ENCODE data around the gene PSMB2. TPM values are rescaled to one million over a fixed set of nuclear protein-coding genes. Genes with fewer than 3 reads are reported as not detected.

The PSMB2 gene
- total RNA-seq, 1 experiment from 2014 or later: 82.6 TPM

DNA sequence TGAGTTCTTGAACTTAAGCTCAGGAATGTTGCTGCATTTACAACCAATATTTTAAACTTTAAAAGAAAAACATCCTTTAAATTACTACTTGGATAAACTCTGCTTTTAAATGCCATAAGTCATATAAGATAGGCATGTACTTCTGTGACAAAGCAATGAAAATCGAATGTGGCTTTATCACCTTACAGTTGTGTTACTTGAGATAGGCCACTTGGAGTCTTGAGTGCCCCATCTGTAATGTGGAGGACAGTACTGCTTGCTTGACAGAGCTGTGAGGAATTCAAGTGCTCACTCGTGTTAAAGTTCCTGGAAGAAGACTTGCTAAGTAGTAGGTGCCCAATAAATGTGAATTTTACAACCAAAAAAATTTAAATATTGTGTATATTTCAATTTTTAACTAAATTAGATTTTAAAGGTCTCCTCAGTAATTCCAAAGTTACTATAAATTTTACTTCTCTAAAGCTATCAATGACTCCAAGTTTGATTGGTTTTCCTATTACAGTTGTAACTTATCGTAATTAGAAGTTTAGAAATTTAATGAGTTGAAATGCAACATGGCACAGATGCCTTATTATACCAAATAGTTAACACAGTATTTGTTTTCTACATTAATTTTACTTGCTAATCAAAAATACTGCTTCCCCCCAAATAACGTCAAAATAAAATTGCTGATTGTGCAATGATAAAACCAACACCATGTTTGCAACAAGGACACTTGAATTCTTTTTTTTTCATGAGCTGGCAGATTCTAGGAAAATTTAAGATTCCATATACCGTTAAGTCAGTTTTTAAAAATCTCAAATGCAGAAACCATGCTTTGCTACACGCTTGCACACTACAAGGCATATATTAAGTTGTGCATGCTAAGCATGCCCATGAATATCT is 21.8 kb downstream of the PSMB2 start:
- CTCF ChIA-PET: interaction anchor here (0.6 to 1.3 kb wide), 5 partner anchors 25 to 107 kb away, joined by 3 to 5 read pairs (median 4); no protein-coding TSS in a partner anchor
- POLR2A ChIA-PET: interaction anchor here (1.4 kb wide), 1 partner anchor 27 kb away, joined by 5 read pairs; no protein-coding TSS in a partner anchor
- no peak overlapping the region for H3K27ac Mint-ChIP-seq (ENCODE audit: low read depth, unreplicated experiment)
- no peaks in the 10 kb centered on the region for H3K27me3 Mint-ChIP-seq (ENCODE audit: insufficient read depth, unreplicated experiment)
- BruUV-seq (replicated peaks): no TSS peak
- H3K36me3 Mint-ChIP-seq (ENCODE audit: insufficient read depth, unreplicated experiment): peaks cover 59% of the 10 kb centered on the region
- DNase-seq (ENCODE audit: unreplicated experiment): no peak
- TF ChIP-seq, protein P1, sequence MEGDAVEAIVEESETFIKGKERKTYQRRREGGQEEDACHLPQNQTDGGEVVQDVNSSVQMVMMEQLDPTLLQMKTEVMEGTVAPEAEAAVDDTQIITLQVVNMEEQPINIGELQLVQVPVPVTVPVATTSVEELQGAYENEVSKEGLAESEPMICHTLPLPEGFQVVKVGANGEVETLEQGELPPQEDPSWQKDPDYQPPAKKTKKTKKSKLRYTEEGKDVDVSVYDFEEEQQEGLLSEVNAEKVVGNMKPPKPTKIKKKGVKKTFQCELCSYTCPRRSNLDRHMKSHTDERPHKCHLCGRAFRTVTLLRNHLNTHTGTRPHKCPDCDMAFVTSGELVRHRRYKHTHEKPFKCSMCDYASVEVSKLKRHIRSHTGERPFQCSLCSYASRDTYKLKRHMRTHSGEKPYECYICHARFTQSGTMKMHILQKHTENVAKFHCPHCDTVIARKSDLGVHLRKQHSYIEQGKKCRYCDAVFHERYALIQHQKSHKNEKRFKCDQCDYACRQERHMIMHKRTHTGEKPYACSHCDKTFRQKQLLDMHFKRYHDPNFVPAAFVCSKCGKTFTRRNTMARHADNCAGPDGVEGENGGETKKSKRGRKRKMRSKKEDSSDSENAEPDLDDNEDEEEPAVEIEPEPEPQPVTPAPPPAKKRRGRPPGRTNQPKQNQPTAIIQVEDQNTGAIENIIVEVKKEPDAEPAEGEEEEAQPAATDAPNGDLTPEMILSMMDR (IDR thresholded peaks at IDR 0.05; ENCODE audit: unreplicated experiment): no peak
- no peaks in the 10 kb centered on the region for H3K9me3 Mint-ChIP-seq (ENCODE audit: unreplicated experiment)
- H3K4me3 Mint-ChIP-seq (ENCODE audit: unreplicated experiment): no peak overlapping the region
- intact Hi-C loops (cut with micrococcal nuclease): no loop called here
- peaks cover 7% of the 10 kb centered on the region for H3K4me1 Mint-ChIP-seq (ENCODE audit: insufficient read depth, unreplicated experiment)

DNA sequence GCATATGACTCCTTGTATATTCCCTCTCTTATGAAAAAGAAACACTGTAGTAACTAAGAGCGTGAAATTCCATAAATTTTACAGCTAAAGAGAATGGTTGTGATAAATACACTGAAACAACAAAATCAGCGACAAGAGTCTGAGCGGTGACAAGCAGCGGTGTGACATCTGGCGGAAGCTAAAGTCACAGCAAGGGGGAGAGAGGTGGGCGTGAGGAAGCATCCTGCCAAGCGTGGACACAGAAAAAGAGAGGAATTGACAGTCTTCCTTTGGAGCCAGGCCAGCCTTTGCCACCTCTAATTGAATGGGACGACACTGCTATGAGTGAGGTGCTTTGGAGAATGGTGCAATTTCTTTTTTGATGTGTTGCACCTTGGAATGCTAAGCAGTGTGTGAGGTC is 25.9 kb downstream of the PSMB2 start:
- no TSS peak for BruUV-seq (replicated peaks)
- peaks cover 7% of the 10 kb centered on the region for H3K4me1 Mint-ChIP-seq (ENCODE audit: insufficient read depth, unreplicated experiment)
- POLR2A ChIA-PET: interaction anchor here (1.6 kb wide), 1 partner anchor 9 kb away, joined by 3 read pairs; no protein-coding TSS in a partner anchor
- peaks cover 56% of the 10 kb centered on the region for H3K36me3 Mint-ChIP-seq (ENCODE audit: insufficient read depth, unreplicated experiment)
- DNase-seq (ENCODE audit: unreplicated experiment): no peak
- H3K4me3 Mint-ChIP-seq (ENCODE audit: unreplicated experiment): no peak overlapping the region
- no peak overlapping the region for H3K27ac Mint-ChIP-seq (ENCODE audit: low read depth, unreplicated experiment)
- H3K9me3 Mint-ChIP-seq (ENCODE audit: unreplicated experiment): no peaks in the 10 kb centered on the region
- no peaks in the 10 kb centered on the region for H3K27me3 Mint-ChIP-seq (ENCODE audit: insufficient read depth, unreplicated experiment)
- TF ChIP-seq, protein P1 (IDR thresholded peaks at IDR 0.05; ENCODE audit: unreplicated experiment): no peak
- CTCF ChIA-PET: interaction anchor here (1.0 to 1.6 kb wide), 2 partner anchors 100 to 112 kb away, joined by 3 to 5 read pairs; no protein-coding TSS in a partner anchor
- intact Hi-C loops (cut with micrococcal nuclease): no loop called here

DNA sequence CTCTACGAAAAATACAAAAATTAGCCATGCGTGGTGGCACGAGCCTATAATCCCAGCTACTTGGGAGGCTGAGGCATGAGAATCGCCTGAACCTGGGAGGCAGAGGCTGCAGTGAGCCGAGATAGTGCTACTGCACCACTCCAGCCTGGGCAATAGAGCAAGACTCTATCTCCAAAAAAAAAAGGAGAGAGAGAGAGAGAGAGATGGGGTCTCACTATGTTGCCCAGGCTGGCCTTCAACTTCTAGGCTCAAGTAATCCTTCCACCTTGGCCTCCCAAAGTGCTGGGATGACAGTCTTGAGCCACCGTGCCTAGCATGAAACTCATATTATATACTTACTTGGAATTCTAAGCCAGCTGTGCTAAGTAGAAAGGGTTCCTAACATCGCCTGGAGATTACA is 29.7 kb downstream of the PSMB2 start:
- H3K27ac Mint-ChIP-seq (ENCODE audit: low read depth, unreplicated experiment): no peak overlapping the region
- CTCF ChIA-PET: interaction anchor here (0.6 to 0.7 kb wide), 2 partner anchors 89 to 104 kb away, joined by 3 read pairs; no protein-coding TSS in a partner anchor

DNA sequence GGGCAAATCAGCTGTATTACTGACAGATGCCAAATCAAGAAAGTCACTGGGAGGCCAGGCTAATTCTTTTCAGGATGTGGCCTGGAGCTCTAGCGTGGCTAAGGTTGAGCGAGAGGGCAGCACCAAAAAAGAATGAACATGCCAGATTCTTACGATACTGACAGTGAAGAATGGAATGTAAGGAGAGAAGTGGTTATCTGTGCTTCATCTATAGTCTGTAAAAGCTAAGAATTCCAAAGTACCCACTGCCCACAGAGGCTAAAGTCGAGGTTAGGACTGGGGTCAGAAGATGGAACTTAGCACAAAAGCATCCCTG is 35.5 kb downstream of the PSMB2 start:
- POLR2A ChIA-PET: interaction anchor here (0.7 kb wide), 1 partner anchor 19 kb away, joined by 3 read pairs; no protein-coding TSS in a partner anchor
- peak overlapping the region; percentile 35 for H3K27ac Mint-ChIP-seq (ENCODE audit: low read depth, unreplicated experiment)
- TF ChIP-seq, protein P1 (IDR thresholded peaks at IDR 0.05; ENCODE audit: unreplicated experiment): no peak

More for the DNA sequence above, 29.7 kb downstream of the PSMB2 start:
- Mint-ChIP-seq H3K4me3 (ENCODE audit: unreplicated experiment) (no peak overlapping the region), H3K9me3 (ENCODE audit: unreplicated experiment) (no peaks in the 10 kb centered on the region), H3K27me3 (ENCODE audit: insufficient read depth, unreplicated experiment) (no peaks in the 10 kb centered on the region), H3K4me1 (ENCODE audit: insufficient read depth, unreplicated experiment) (no peaks in the 10 kb centered on the region), H3K36me3 (ENCODE audit: insufficient read depth, unreplicated experiment) (peaks cover 71% of the 10 kb centered on the region)
- TF ChIP-seq, protein P1 (IDR thresholded peaks at IDR 0.05; ENCODE audit: unreplicated experiment): no peak
- DNase-seq (ENCODE audit: unreplicated experiment): no peak
- no TSS peak for BruUV-seq (replicated peaks)
- POLR2A ChIA-PET: no interaction called here
- intact Hi-C loops (cut with micrococcal nuclease): no loop called here

More for the DNA sequence above, 35.5 kb downstream of the PSMB2 start:
- DNase-seq (ENCODE audit: unreplicated experiment): no peak
- Mint-ChIP-seq H3K36me3 (ENCODE audit: insufficient read depth, unreplicated experiment) (peaks cover 76% of the 10 kb centered on the region), H3K27me3 (ENCODE audit: insufficient read depth, unreplicated experiment) (no peaks in the 10 kb centered on the region), H3K4me1 (ENCODE audit: insufficient read depth, unreplicated experiment) (peaks cover 6% of the 10 kb centered on the region), H3K4me3 (ENCODE audit: unreplicated experiment) (no peak overlapping the region), H3K9me3 (ENCODE audit: unreplicated experiment) (no peaks in the 10 kb centered on the region)
- CTCF ChIA-PET: interaction anchor here (0.9 kb wide), 1 partner anchor 21 kb away, joined by 3 read pairs; no protein-coding TSS in a partner anchor
- intact Hi-C loops (cut with micrococcal nuclease): no loop called here
- no TSS peak for BruUV-seq (replicated peaks)
